ENCODE measurements around the gene IFIT1B. TPM values are rescaled to one million over a fixed set of nuclear protein-coding genes. Genes with fewer than 3 reads are reported as not detected.

IFIT1B gene
- total and polyA plus RNA-seq, 10 of the 15 experiments (the other 5 are each of a cell fraction or from before 2014, with no cell fraction given) = 0.04 TPM; not detected in 9

DNA sequence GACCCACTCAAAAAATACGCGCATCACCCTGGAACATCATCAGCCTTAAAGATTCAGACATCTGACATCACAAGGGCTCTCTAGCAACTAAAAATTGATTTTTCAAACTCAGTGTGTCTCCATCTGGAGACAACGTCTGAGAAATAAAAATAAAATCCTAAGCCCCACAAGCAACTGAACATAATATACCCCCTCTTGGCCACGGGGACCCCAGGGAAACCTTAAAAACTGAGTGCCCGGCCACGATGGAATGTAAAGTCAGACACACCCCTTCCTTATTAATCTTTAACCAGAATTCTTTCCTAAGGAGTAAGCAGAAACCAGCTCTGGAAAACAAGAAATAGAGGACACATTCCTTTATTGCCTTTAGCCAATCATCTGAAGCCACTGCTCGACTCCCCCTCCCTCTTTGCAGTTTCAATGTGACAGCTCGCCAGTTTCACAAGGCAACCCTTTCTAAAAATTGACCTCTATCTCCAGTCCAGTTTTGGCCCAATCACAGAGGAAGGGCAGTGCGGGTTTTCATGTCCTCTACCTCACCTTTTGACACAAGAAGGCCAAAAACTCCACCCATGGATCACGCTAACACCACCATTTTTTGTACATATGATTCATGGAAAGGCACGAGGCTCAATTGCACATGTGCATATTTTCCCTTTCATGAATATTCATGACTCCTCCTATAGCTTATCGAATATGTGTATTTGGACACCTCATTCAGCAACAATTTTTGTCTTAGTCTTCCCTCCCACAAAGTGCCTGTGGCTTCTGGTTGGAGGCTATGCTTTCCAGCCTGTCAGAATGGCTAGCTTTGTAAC lies 25.9 kb upstream of the IFIT1B start (continued):
- TF ChIP-seq ZBTB4 (CRISPR knock-in tag; IDR thresholded peaks at IDR 0.05) (no peak), CHD2 (IDR thresholded peaks at IDR 0.05; ENCODE audit: borderline replicate concordance, low read depth, low read length) (no peak), SREBF1 (IDR thresholded peaks at IDR 0.05; ENCODE audit: low read length) (no peak), ESRRA (IDR thresholded peaks at IDR 0.05; ENCODE audit: low read length) (no peak), NR2F1 (conservative IDR thresholded peaks at IDR 0.05) (peak; percentile 60; the same call in 1 of the 2 replicates), RUNX3 (IDR thresholded peaks at IDR 0.05; ENCODE audit: low read length) (0 out of 2 replicates have a peak, but pooled peaks have one; percentile 31)

DNA sequence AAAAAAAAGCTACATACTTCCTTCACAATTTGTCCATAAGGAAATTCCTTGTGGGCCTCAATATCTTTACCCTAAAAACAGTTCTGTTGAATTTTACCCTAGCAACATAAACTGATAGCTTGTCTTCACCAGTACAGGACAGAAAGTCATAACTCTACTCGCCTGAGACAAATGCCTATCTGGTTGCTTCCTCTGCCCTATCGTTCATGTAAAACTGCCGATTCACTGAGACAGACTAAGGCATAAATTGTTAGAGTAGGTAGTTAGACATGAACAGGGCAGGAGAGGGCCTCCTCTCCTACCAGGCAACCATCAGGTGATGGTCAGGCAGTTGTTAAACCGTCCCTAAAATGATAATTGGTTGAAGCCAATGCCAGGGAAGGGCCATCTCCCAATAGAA lies 25.1 kb upstream of the IFIT1B start:
- no peak overlapping the region for H3K27ac ChIP-seq (ENCODE audit: control insufficient read depth, insufficient read depth)
- 93% methylated on average over 4 of the region's 4 CpGs for WGBS (ENCODE audit: insufficient coverage, insufficient replicate concordance, low lambda C conversion rate, missing lambda C conversion rate)
- FAIRE-seq (no peak), DNase-seq (ENCODE audit: low read depth, low spot score) (no peak), ATAC-seq (no peak)
- H3K27me3 ChIP-seq (replicated peaks in 1 of 2; ENCODE audit: control insufficient read depth in 2 of 2, insufficient read depth in 2 of 2, low read length in 1 of 2) = no peaks in the 10 kb centered on the region
- ChIA-PET SMC1A (ENCODE audit: uncharacterized antibody, unreplicated experiment) (interaction anchor here (0.6 to 8.3 kb wide), 8 partner anchors 10 to 483 kb away, joined by 3 to 97 read pairs (median 3); no protein-coding TSS in a partner anchor), POLR2A (interaction anchor here (0.6 to 1.2 kb wide), 6 partner anchors 11 to 351 kb away, joined by 3 to 5 read pairs (median 4); partner anchors contain the start of gene IFIT5), RAD21 (ENCODE audit: unreplicated experiment) (interaction anchor here (1.5 to 3.1 kb wide), 4 partner anchors 10 to 110 kb away, joined by 4 to 38 read pairs (median 14); no protein-coding TSS in a partner anchor), CTCF (interaction anchor here (0.7 to 3.5 kb wide), 7 partner anchors 10 to 136 kb away, joined by 3 to 34 read pairs (median 5); partner anchors contain the start of gene IFIT2)
- no peak overlapping the region for H2AFZ ChIP-seq (ENCODE audit: control insufficient read depth, low read depth, low read length)
- peaks cover 36% of the 10 kb centered on the region for H3K4me1 ChIP-seq (ENCODE audit: control insufficient read depth, insufficient read depth, low read length)
- H3K4me3 ChIP-seq = no peak overlapping the region
- no peaks in the 10 kb centered on the region for H3K79me2 ChIP-seq (ENCODE audit: control insufficient read depth, insufficient read depth, low read length)
- no TSS peak for BruUV-seq (replicated peaks)
- in situ Hi-C loops (cut with MboI) = no loop called here
- no peak overlapping the region for H3K4me2 ChIP-seq (ENCODE audit: control insufficient read depth, insufficient read depth)
- no peaks in the 10 kb centered on the region for H4K20me1 ChIP-seq (ENCODE audit: control insufficient read depth, insufficient read depth)
- intact Hi-C loops (cut with micrococcal nuclease; ENCODE audit: unreplicated experiment) = no loop called here
- H3K9me3 ChIP-seq (replicated peaks; ENCODE audit: control insufficient read depth, insufficient read depth, low read length) = no peaks in the 10 kb centered on the region
- H3K36me3 ChIP-seq (ENCODE audit: control insufficient read depth in 2 of 2, insufficient read depth in 2 of 2, low read length in 1 of 2) = no peaks in the 10 kb centered on the region
- no peak for TF ChIP-seq ZNF592 (IDR thresholded peaks at IDR 0.05)
- no peak for TF ChIP-seq SP1 (IDR thresholded peaks at IDR 0.05; ENCODE audit: low read depth, low read length)
- no peak for TF ChIP-seq NFIC (IDR thresholded peaks at IDR 0.05; ENCODE audit: low read depth, low read length)
- no peak for TF ChIP-seq PRDM15 (CRISPR knock-in tag; IDR thresholded peaks at IDR 0.05)
- H3K9ac ChIP-seq (ENCODE audit: control insufficient read depth, insufficient read depth, low read length) = no peak overlapping the region
